Progenitor cell of endocrine pancreas (in vitro differentiated cells): ENCODE results near the gene SEMA4D. TPM values are rescaled to one million over a fixed set of nuclear protein-coding genes. Genes with fewer than 3 reads are reported as not detected.
"Not testable (repeated sequence)": the region's sequence is repeated elsewhere in the genome, so short reads cannot be mapped to it uniquely, and the experiment has no call there.

ENCODE experiments used
- DNase-seq: peaks from one replicate; pipeline ENCODE4 v3.0.0; 2021; ENCODE audit warnings: low spot score; ENCODE audit not compliant: unreplicated experiment
- H3K27ac Mint-ChIP-seq: 2 replicates; pipeline ENCODE4 v1.8.0; 2021; ENCODE audit warnings: mild to moderate bottlenecking, moderate library complexity, mixed read lengths
- H3K27me3 Mint-ChIP-seq: 2 replicates; pipeline ENCODE4 v1.8.0; 2021; ENCODE audit warnings: mixed read lengths
- H3K36me3 Mint-ChIP-seq: 2 replicates; pipeline ENCODE4 v1.8.0; 2022; ENCODE audit warnings: mixed read lengths; ENCODE audit not compliant: insufficient read depth
- H3K4me1 Mint-ChIP-seq: 2 replicates; pipeline ENCODE4 v1.8.0; 2021; ENCODE audit warnings: low read depth, mixed read lengths
- H3K4me3 Mint-ChIP-seq: 2 replicates; pipeline ENCODE4 v1.8.0; 2021; ENCODE audit warnings: low read depth, mild to moderate bottlenecking, moderate library complexity, mixed read lengths
- H3K9me3 Mint-ChIP-seq: 2 replicates; pipeline ENCODE4 v1.8.0; 2021; ENCODE audit warnings: low read depth, mixed read lengths
- total RNA-seq: library from RNA; stranded (reverse); gene quantifications from 2 replicates; pipeline ENCODE4 v1.2.1, GENCODE V29; 2021
- TF ChIP-seq, protein P1 (sequence below): fragments of 200-600 bp; sonication (generic); IDR thresholded peaks from one replicate; pipeline ENCODE4 v1.5.0; 2021; ENCODE audit warnings: antibody characterized with exemption, mild to moderate bottlenecking; ENCODE audit not compliant: unreplicated experiment

The SEMA4D gene
- total RNA-seq, 1 donor from 2014 or later, result 63.1 TPM

DNA sequence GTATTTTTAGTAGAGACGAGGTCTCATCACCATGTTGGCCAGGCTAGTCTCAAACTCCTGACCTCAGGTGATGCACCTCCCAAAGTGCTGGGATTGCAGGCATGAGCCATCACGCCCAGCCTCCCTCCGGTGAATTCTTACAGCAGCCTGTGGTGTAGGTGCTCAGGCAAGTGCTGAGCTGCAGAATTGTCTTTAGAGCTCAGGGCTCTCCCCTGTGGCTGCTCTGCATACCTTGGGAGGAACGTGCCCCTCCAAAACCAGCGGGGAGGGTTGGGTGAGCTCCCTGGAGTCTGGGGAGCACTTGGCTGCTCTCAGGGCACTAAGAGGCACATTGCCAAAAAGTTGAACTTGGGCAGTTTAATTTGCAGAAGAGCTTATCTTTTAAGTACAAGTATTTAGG is 150.3 kb downstream of the SEMA4D start:
- Mint-ChIP-seq H3K9me3 (no peaks in the 10 kb centered on the region), H3K36me3 (peaks cover 40% of the 10 kb centered on the region), H3K27ac (no peak overlapping the region), H3K27me3 (no peaks in the 10 kb centered on the region), H3K4me3 (no peak overlapping the region), H3K4me1 (no peaks in the 10 kb centered on the region)
- no peak for DNase-seq
- TF ChIP-seq, protein P1, sequence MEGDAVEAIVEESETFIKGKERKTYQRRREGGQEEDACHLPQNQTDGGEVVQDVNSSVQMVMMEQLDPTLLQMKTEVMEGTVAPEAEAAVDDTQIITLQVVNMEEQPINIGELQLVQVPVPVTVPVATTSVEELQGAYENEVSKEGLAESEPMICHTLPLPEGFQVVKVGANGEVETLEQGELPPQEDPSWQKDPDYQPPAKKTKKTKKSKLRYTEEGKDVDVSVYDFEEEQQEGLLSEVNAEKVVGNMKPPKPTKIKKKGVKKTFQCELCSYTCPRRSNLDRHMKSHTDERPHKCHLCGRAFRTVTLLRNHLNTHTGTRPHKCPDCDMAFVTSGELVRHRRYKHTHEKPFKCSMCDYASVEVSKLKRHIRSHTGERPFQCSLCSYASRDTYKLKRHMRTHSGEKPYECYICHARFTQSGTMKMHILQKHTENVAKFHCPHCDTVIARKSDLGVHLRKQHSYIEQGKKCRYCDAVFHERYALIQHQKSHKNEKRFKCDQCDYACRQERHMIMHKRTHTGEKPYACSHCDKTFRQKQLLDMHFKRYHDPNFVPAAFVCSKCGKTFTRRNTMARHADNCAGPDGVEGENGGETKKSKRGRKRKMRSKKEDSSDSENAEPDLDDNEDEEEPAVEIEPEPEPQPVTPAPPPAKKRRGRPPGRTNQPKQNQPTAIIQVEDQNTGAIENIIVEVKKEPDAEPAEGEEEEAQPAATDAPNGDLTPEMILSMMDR, result no peak

- Mint-ChIP-seq H3K27ac (no peak overlapping the region), H3K4me3 (no peak overlapping the region), H3K4me1 (no peaks in the 10 kb centered on the region), H3K9me3 (no peaks in the 10 kb centered on the region), H3K36me3 (peaks cover 46% of the 10 kb centered on the region), H3K27me3 (no peaks in the 10 kb centered on the region)
- TF ChIP-seq, protein P1, result no peak
- DNase-seq, result no peak
Observed at GRCh38 chr9:89346696-89347095, 151.2 kb downstream of the SEMA4D start.

GRCh38 chr9:89345476-89345875 is 152.4 kb downstream of the SEMA4D start:
- Mint-ChIP-seq H3K36me3 (peaks cover 51% of the 10 kb centered on the region), H3K9me3 (no peaks in the 10 kb centered on the region), H3K27me3 (no peaks in the 10 kb centered on the region), H3K4me3 (no peak overlapping the region), H3K4me1 (no peaks in the 10 kb centered on the region), H3K27ac (no peak overlapping the region)
- DNase-seq, result no peak
- TF ChIP-seq, protein P1, result no peak

DNA sequence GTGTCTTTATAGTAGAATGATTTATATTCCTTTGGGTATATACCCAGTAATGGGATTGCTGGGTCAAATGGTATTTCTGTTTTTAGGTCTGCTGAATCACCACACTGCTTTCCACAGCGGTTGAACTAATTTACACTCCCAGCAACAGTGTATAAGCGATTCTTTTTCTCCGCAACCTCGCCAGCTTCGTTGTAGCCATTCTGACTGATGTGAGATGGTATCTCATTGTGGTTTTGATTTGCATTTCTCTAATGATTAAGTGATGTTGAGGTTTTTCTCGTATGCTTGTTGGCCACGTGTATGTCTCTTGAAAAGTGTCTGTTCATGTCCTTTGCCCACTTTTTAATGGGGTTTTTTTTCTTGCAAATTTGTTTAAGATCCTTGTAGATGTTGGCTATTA is 154.1 kb downstream of the SEMA4D start:
- H3K4me3 Mint-ChIP-seq, DNase-seq, H3K9me3 Mint-ChIP-seq, H3K27ac Mint-ChIP-seq, H3K4me1 Mint-ChIP-seq, H3K27me3 Mint-ChIP-seq: not testable (repeated sequence)
- H3K36me3 Mint-ChIP-seq, result peaks cover 52% of the 10 kb centered on the region

GRCh38 chr9:89342948-89343347 is 155.0 kb downstream of the SEMA4D start:
- TF ChIP-seq, protein P1, result no peak
- no peaks in the 10 kb centered on the region for H3K27me3 Mint-ChIP-seq
- H3K36me3 Mint-ChIP-seq, result peaks cover 51% of the 10 kb centered on the region
- H3K4me1 Mint-ChIP-seq, result no peaks in the 10 kb centered on the region
- H3K27ac Mint-ChIP-seq, result no peak overlapping the region
- H3K4me3 Mint-ChIP-seq, result no peak overlapping the region
- H3K9me3 Mint-ChIP-seq, result no peaks in the 10 kb centered on the region
- DNase-seq, result no peak

GRCh38 chr9:89342213-89342612 is 155.7 kb downstream of the SEMA4D start:
- H3K27ac Mint-ChIP-seq, result no peak overlapping the region
- H3K4me1 Mint-ChIP-seq, result no peaks in the 10 kb centered on the region
- peaks cover 54% of the 10 kb centered on the region for H3K36me3 Mint-ChIP-seq
- no peaks in the 10 kb centered on the region for H3K27me3 Mint-ChIP-seq
- no peak for DNase-seq
- no peak overlapping the region for H3K4me3 Mint-ChIP-seq
- TF ChIP-seq, protein P1, result no peak
- H3K9me3 Mint-ChIP-seq, result no peaks in the 10 kb centered on the region
